Hepatic stellate cell (primary cell): ENCODE results near the gene OR4D9.
A peak's percentile ranks its signal among the peaks of the same experiment; 100 is the strongest.
"Not testable (repeated sequence)": the region's sequence is repeated elsewhere in the genome, so short reads cannot be mapped to it uniquely, and the experiment has no call there.

ENCODE experiments used
- DNase-seq: peaks from one replicate; pipeline ENCODE4 v3.0.0; 2011; ENCODE audit warnings: low spot score

OR4D9 gene

DNA sequence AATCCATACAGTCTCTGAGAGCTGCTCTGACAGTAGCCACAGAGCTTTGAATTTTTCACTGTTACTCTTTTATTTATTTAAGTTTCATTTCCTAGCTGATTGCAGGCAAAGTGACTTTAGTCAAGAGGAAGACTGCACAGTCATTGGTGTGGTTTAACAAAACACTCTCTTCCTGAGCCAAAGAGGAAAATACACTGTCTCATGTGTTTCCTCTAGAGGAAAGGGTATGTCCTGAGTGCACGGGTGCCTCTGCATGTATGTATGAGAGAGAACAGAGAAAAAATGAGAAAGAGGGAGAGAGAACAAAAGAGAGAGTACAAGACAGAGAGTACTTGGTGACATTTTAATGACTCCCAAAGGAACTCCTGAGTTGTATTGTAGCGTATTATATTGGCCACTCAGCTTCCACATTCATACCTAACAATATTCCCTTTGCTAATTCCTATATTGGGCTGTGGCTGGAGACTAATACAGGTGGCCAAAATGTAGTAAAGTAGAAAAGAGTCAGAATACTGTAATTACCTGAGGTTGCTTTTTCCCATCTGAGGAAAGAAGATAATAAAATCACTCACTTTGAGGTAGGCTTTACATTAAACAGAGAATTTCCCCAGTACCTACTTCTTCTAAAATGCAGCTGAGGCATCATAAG lies at the start of gene OR4D9:
OR4D9 (plus strand) TSS at position 599 of the 649 bp plus-strand sequence. CDS start 3,374 bp downstream, outside the sequence.
- no peak for DNase-seq

DNA sequence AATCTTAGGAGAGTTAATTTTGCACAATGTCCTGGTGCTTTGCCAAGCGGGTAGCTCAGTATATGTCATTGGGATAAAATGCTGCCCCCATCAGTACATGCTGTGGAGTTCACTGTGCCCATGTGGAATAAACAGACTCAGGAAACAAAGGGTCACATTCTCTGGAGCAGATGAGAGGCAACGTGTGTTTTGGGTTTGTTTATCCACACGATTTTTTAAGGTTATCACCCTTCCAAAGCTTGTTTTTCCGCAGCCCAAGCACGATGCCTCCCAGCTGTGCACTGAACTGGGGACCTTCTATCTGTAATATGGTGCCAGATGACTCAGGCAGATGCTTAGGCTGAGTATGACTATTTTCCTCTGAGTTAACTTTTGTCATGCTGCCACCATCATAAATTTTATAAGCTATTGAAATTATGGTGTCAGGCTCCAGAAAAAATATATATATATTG lies 48.1 kb upstream of the OR4D9 start:
- no peak for DNase-seq

DNA sequence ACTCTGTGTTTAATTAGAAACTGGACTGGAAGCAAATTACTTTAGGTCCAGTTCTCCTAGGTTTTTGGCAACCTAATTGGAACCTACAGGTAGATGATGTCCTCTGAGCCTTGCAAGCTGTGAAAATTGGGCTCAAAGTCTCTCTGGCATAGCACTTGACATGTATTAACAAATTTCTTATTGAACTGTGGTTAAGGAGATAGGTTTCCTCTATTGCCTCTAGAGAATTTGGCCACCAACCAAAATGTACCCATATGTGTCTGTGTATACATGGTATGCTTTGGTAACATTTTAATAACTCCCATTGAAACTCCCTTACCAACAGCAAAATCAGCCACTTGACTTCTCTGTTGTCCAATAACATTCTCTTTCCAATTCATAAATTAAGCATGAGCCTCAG lies 38.3 kb upstream of the OR4D9 start, which contains the start of gene OR4D10:
OR4D10 (plus strand) TSS at position 301 of the 400 bp plus-strand sequence. CDS start 4,115 bp downstream, outside the sequence.
- DNase-seq: no peak

DNA sequence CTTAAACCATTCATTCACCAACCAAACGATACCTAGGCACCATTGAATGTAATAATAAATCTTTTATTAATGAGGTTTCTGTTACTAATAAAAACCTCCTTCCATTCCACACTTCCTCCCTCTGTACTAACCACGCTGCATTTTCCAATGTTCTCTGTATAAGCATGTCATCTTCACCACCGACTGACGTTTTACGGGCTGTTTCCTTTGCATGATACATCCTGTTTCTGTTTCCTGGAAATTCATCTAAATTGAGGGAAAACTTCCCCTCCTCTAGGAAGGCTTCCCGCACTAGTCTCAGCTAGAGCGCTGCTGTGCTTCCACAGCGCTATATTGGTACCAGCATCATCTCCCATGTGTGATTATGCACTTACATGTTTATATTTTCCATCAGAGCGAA lies 36.2 kb upstream of the OR4D9 start:
- DNase-seq: no peak

DNA sequence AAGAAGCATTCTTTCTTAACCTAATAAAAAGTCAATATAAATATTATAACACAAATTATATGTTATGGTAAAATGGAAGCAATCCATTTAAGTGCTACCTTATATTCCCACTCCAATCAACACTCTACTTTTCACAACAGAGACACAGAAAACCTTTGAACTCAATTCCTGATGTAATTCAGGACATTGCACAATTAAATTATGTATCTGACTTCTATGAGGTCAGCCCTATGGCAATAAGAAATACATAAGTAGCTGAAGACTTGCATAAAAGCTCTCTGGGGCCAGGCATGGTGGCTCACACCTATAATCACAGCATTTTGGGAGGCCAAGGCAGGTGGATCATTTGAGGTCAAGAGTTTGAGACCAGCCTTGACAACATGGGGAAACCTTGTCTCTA lies 31.4 kb upstream of the OR4D9 start:
- DNase-seq: no peak

DNA sequence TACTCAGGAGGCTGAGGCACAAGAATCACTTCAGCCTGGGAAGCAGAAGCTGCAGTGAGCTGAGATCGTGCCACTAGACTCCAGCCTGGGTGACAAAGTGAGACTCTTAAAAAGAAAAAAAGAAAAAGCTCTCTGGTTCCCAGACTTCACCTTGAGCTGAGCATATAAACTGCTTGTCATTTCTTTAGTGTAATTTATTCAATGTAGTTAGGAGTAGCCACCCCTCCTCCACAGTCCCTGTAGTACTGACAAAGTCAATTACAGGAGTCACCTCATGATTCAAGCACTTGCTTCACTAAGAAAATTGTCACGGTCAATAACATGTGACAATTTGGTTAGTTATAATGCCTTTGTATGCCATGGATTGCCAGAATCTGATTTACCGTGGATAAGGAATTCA lies 31.0 kb upstream of the OR4D9 start:
- no peak for DNase-seq

DNA sequence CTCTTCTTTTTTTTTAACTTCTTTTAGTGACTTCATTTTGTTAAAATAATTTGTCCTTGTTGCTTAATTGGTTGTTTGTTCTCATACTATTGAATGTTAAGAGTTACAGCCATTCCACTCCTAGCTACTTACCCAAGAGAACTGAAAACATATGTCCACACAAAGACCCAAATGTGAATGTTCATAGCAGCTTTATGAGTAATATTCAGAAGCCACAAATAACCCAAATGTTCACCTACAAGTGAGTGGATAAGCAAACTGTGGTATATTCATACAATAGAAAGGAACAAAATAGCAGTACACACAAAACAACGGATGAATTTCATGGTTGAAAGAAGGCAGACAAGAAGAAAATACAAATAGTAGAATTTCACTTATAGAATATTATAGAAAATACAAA lies 9.4 kb upstream of the OR4D9 start:
- DNase-seq: no peak

DNA sequence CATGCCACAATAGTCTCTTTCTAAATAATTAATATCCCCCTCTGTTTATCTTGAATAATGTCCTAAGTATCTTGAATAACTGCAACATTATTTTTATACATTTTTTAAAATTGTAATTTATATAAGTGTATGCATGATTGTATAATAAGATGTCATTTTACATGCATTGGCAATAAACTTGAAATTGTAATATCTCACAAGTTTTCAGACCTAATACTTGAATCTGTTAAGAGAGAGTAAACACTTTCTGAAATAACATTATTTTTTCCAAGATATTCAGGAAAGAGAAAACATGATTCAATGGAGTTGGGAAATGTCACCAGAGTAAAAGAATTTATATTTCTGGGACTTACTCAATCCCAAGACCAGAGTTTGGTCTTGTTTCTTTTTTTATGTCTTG lies 8.1 kb upstream of the OR4D9 start, which contains the start of gene OR4D11:
OR4D11 (plus strand) TSS at position 301 of the 400 bp plus-strand sequence; CDS start at position 301, 0 bp downstream.
- no peak for DNase-seq

DNA sequence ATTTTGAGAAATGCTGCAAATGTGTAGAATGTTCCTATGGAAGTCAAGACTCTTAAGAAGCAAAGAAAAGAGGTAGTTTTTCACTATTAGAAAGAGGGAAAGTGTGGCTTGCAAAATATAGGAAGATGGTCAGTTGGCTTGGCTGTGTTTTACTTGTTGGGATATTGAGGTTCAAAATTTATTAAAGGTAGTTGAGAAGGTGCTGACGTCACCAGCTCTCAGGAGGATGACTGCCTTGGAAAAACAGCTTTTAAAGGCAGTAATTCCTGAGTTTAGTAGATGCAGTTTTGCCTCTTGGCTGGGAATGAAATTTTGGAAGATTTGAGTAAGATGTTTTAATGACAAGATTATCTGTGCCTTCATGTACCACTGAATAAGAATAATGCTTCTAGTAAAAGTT lies 336 bp downstream of the OR4D9 start:
- DNase-seq: no peak

DNA sequence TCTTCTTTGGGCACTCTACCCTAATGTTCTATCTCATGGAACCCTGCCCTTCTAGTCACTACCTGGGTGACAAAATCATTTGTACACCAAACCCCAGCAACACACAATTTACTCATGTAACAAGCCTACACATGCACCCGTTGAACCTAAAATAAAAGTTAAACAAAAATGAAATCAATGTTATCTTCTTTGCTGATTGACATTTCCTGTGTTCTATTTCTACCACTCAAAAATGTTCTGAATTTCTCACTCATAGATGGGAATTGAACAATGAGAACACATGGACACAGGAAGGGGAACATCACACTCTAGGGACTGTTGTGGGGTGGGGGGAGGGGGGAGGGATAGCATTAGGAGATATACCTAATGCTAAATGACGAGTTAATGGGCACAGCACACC lies 8.8 kb downstream of the OR4D9 start:
- DNase-seq: not testable (repeated sequence)

DNA sequence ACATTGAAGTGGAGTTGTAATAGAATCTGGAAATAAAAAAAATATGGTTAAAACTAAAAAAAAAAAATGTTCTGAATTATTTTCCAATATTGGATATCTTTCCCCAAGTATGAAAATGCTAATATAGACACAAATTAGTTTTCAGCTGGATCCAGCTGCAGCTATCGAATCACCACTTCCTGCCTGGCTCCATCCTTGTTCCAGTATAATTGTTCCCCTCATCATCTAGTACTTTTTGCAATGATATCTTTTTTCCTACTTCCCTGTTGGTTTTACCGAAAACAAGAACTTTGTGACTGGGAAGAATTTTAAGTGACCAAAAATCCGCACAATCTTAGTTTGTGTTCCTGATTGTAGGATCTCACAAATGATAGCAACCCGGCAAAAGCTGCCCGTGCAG lies 9.4 kb downstream of the OR4D9 start:
- DNase-seq: no peak

DNA sequence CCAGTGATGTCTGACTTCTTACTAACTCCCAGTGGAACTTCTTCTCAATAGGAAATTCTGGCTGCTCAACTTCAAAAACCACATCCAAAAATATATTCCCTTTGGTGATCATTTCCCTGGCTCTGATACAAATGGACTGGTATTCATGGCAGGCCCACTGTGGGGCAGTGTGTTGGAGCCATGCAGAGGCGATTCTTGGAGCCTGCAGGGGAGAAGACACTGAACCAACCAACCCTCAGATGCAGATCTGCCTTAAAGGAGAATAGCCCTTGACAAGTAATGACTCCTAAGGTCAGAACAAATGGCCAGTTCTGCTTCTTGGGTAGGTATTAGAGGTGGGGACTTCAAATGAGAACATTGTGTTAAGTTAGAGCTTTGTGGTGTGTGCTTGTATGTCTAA lies 12.2 kb downstream of the OR4D9 start:
- DNase-seq: no peak

DNA sequence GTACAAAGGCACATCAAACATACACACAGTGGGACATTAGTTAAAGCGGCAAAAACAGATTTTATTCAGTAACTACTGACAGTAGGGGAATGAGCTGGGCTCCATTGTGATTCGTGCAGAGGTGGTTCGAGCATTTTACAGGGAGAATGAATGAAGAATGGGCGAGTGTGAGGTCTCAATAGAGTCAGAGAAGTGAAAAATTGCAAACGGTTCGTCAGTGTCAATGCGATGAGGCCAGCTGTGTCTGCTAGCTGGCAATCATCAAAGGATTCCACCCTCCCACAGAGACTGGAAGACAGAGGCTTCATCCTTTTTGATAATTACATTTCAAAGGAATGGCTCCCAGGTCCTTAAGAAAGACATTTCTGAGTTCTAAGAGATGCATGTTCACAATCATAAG lies 17.4 kb downstream of the OR4D9 start:
- DNase-seq: no peak

DNA sequence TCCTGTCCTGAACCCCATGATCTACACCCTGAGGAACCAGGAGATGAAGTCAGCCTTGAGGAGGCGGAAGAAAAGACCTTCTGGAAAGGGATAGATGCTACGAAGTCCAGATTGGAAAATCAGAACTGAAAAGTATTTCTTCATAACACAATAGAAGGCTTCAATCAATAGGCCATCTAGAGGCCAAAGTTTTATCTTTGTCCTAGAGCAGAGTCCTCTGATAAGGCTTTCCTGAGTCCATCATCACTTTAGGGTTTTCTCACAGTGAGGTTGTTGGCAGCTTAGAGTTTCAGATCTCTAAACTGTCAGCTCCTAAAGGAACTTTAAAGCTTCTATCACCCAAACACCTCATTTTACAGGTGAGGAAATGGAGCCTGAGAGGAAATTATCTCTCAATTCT lies 21.3 kb downstream of the OR4D9 start:
- no peak for DNase-seq

DNA sequence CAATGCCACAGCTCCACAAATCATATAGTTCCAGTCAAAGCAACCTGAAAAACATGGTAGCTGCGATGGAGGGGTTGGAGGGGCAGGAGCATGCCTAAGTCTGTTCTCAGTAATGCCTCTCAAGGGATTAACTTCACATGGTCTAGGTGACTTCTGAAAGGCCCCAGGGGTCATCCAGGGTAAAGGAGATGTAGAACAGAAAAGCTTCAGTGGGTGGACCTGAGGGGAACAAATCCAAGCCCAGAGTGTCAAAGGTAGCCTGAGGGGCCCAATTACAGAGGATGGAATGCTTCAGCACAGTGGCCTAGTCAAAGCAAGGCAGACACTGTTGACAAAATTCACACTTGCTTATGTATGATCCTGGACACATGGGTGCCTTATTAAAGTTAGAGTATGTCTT lies 23.3 kb downstream of the OR4D9 start:
- no peak for DNase-seq

DNA sequence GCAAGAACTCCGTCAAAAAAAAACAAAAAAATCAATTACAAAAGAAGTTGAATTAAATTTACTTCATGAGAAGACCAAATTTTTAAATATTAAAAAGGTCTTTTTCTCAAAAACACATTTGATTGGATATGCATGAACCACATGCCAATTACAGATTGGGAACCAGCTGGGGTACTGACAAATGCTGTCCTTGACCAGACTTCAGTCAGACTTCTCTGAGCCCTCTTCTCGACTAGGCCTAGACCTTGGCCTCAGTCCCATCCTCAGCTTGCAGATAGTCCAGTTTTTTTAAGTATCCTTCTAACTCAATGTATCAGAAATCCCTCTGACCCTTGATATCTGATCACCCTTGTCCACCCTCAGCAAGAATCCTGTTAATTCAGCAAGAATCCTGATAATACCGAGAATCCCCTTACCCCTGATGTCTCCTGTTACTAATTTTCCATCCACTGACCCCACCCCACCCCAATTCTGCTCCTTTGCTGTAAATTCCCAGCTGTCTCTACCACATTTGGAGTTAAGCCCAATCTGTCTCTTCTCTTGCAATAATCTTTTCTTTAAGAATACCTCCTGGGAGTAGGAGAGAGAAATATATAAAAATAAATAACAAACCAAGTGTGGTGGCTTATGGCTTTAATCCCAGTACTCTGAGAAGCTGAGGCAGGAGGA lies 30.9 kb downstream of the OR4D9 start:
- no peak for DNase-seq

DNA sequence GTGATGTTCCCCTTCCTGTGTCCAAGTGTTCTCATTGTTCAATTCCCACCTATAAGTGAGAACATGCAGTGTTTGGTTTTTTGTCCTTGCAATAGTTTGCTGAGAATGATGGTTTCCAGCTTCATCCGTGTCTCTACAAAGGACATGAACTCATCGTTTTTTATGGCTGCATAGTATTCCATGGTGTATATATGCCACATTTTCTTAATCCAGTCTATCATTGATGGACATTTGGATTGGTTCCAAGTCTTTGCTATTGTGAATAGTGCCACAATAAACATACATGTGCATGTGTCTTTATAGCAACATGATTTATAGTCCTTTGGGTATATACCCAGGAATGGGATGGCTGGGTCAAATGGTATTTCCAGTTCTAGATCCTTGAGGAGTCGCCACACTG lies 32.4 kb downstream of the OR4D9 start:
- DNase-seq: not testable (repeated sequence)

DNA sequence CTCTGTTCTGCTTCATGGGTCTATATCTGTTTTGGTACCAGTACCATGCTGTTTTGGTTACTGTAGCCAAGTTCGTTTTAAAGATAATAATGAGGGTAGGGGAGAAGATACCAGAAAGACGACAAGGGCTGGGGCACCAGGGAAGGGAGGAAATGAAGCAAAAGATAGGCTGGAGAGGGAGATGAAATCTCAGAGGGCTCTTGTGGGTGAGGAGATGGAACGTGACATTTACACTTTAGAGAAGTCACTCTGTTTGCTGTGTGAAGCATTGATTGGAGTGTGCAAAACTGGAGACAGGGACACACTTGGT lies 33.5 kb downstream of the OR4D9 start:
- DNase-seq: no peak

DNA sequence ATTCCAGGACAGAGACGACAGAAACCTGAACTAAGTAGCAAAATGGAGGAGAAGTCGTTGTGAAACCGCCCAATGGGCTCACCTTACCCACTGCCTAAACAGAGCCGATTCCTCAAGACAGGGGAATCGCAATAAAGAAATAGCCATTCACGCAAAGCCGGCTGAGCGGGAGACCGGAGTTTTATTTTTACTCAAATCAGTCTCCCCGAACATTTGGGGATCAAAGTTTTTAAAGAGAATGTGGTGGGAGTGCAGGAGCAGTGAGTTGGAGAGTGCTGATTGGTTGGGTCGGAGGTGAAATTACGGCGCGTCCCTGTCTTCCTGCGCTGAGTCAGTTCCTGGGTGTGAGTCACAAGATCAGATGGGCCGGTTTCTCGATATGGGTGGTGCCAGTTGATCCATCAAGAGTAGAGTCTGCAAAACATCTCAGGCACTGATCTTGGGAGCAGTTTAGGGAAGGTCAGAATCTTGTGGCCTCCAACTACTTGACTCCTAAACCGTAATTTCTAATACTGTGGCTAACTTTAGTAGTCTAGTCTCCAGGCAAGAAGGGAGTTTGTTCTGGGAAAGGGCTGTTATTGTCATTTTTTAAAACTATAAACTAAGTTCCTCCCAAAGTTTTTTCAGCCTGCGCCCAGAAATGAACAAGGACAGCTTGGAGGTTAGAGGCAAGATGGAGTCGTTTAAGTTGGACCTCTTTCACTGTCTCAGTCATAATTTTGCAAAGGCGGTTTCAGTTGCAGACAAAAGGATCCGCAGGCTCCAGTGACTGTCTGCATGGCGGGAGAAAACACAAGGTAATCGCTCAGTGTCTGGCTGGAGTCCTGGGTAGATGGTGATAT lies 34.1 kb downstream of the OR4D9 start:
- peak; percentile 30 for DNase-seq

DNA sequence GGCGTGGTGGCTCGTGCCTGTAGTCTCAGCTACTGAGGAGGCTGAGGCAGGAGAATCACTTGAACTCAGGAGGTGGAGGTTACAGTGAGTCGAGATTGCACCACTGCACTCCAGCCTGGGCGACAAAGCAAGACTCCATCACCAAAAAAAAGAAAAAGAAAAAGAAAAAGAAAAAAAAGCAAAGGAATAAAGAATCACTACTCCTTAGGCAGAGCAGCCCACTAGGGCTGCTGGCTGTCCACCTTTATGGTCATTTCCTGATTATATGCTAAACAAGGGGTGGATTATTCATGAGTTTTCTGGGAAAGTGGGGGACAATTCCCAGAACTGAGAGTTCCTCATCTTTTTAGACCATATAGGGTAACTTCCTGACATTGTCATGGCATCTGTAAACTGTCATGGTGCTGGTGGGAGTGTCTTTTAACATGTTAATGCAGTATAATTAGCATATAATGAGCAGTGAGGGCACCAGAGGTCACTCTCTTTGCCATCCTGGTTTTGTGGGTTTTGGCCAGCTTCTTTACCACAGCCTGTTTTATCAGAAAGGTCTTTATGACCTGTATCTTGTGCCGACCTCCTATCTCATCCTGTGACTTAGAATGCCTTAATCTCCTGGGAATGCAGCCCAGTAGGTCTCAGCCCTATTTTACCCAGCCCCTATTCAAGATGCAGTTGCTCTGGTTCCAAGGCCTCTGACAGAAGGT lies 36.4 kb downstream of the OR4D9 start:
- DNase-seq: not testable (repeated sequence)

DNA sequence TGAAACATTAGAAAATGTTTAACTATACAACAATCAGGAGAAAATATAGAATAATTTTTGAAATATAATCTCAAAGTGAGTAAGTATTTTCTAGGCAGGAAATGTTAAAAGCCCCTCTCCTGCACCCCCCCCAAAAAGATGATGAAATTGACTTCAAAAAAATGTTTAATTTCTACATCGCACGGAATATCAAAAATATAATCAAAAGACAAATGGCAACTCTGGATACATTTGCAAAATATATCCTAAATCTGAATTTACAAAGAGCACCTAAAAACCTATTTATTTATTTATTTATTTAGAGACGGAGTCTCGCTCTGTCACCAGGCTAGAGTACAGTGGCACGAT lies 36.9 kb downstream of the OR4D9 start:
- DNase-seq: no peak

DNA sequence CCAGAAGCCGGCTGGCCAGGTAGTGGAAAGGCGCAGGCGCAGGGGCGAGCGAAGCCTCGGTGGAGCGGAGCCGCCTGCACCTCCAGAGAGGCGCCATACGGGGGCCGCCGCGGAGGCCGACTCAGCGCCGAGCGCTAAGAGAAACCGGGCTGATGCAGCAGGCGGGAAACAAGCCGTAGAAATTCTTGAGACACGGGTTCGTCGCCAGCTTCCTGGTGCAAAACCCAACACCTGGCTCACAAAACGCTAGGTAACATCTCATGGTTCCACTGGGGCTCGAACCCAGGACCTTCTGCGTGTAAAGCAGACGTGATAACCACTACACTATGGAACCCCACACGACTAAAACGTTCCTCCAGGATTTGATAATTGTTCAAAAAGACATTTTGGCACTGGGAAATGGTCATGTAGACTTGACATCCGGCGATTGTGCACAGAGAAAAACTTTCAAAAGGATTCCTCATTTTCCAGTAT lies 39.1 kb downstream of the OR4D9 start:
- peak; percentile 75 for DNase-seq
